Activated naive CD8-positive, alpha-beta T cell (primary cell): ENCODE measurements around the gene LILRB5.
"Not testable (repeated sequence)": the region's sequence is repeated elsewhere in the genome, so short reads cannot be mapped to it uniquely, and the experiment has no call there.

Experiments used
- H3K27ac Mint-ChIP-seq: one replicate; pipeline ENCODE4 v1.8.0; 2021; ENCODE audit warnings: mixed read lengths
- H3K27me3 Mint-ChIP-seq: one replicate; pipeline ENCODE4 v1.8.0; 2021; ENCODE audit warnings: mixed read lengths
- H3K36me3 Mint-ChIP-seq: one replicate; pipeline ENCODE4 v1.8.0; 2021; ENCODE audit warnings: mixed read lengths
- H3K4me1 Mint-ChIP-seq: one replicate; pipeline ENCODE4 v1.8.0; 2021; ENCODE audit warnings: low read depth, mixed read lengths
- H3K4me3 Mint-ChIP-seq: one replicate; pipeline ENCODE4 v1.8.0; 2021; ENCODE audit warnings: mild to moderate bottlenecking, mixed read lengths
- H3K9me3 Mint-ChIP-seq: one replicate; pipeline ENCODE4 v1.8.0; 2021; ENCODE audit warnings: low read depth, mixed read lengths

Gene LILRB5

DNA sequence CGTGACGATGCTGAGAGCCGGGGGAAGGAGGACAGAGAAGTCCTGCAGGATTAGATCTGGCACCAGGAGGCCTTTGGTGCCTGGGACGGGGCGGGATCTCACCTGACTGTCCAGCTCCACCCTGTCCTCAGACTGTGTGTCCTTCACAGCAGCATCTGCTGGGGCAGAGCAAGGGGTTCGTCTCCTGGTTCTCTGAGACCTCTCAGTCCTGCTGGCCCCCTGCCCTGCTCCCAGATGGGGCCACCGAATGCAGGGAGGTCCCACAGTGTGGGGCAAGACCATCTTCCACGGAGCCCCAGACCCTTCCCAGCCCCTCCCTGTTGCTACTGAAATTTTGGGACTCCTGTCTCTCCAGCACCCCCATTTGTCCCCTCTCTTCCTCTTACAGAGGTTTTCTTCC lies 38.8 kb downstream of the LILRB5 start:
- Mint-ChIP-seq H3K27me3 (no peaks in the 10 kb centered on the region), H3K4me1 (peaks cover 1% of the 10 kb centered on the region), H3K4me3 (no peak overlapping the region), H3K9me3 (no peaks in the 10 kb centered on the region), H3K27ac (no peak overlapping the region), H3K36me3 (peaks cover 3% of the 10 kb centered on the region)

DNA sequence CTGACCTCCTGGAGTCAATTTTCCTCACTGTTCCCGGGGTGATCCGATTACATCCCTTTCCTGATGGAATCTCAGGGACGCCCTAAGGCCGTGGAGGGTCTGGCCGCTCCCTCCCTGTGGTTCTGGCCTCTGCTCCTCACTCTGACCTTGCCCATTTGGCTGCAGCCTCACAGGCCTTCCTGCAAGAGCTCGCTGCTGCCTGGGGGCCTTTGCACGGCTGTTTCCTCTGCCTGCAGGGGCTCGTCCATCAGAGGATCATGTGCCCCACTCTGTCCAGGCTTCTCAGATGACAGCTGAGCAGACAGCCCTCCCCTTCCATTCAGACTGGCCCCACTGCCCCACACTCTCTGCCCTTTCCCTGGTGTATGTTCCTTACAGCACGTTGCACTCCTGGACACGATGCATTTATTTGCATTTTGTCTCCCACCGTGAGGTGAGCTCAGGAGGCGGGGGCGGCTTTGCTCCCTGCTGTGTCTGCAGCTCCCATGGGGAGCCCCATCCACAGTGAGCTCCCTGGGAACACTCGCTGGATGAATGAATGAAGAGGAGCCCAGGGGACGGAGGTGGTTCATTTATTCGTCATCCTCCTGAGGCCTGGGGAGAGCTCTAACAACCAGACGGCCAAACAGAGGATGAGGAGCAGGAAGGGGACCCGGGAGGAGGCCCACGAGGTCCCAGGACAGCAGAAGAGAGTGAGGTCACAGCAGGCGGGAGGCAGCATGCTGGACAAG lies 39.4 kb downstream of the LILRB5 start:
- H3K27ac Mint-ChIP-seq, H3K4me3 Mint-ChIP-seq, H3K4me1 Mint-ChIP-seq, H3K27me3 Mint-ChIP-seq, H3K36me3 Mint-ChIP-seq, H3K9me3 Mint-ChIP-seq: not testable (repeated sequence)

- Mint-ChIP-seq H3K27ac (no peak overlapping the region), H3K9me3 (no peaks in the 10 kb centered on the region)
Measured at GRCh38 chr19:54216869-54217268, 40.2 kb downstream of the LILRB5 start.

DNA sequence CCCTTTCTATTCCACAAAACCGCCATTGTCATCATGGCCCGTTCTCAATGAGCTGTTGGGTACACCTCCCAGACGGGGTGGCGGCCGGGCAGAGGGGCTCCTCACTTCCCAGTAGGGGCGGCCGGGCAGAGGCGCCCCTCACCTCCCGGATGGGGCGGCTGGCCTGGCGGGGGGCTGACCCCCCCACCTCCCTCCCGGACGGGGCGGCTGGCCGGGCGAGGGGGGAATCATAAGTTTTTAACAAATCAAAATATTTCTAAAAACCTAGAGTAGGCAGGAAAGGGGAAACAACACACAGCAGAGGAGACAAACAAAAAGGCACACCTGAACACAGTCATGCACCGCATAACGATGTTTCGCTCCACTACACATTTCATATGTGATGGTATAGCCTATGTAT lies 42.3 kb downstream of the LILRB5 start:
- H3K4me3 Mint-ChIP-seq, H3K27ac Mint-ChIP-seq, H3K9me3 Mint-ChIP-seq, H3K27me3 Mint-ChIP-seq: not testable (repeated sequence)
- Mint-ChIP-seq H3K36me3 (peaks cover 12% of the 10 kb centered on the region), H3K4me1 (peaks cover 16% of the 10 kb centered on the region)

More at GRCh38 chr19:54216869-54217268, 40.2 kb downstream of the LILRB5 start:
- Mint-ChIP-seq H3K27me3 (no peaks in the 10 kb centered on the region), H3K4me3 (no peak overlapping the region), H3K36me3 (peaks cover 3% of the 10 kb centered on the region), H3K4me1 (no peaks in the 10 kb centered on the region)

DNA sequence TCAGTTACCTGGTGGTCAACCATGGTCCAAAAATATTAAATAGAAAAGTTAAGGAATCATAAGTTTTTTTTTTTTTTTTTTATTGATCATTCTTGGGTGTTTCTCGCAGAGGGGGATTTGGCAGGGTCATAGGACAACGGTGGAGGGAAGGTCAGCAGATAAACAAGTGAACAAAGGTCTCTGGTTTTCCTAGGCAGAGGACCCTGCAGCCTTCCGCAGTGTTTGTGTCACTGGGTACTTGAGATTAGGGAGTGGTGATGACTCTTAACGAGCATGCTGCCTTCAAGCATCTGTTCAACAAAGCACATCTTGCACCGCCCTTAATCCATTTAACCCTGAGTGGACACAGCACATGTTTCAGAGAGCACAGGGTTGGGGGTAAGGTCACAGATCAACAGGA lies 42.9 kb downstream of the LILRB5 start:
- Mint-ChIP-seq H3K36me3 (peaks cover 12% of the 10 kb centered on the region), H3K4me1 (peaks cover 21% of the 10 kb centered on the region)
- H3K27ac Mint-ChIP-seq, H3K9me3 Mint-ChIP-seq, H3K4me3 Mint-ChIP-seq, H3K27me3 Mint-ChIP-seq: not testable (repeated sequence)

GRCh38 chr19:54211235-54211634 lies 45.8 kb downstream of the LILRB5 start:
- Mint-ChIP-seq H3K4me3 (peak overlapping the region; percentile 66), H3K36me3 (peaks cover 12% of the 10 kb centered on the region), H3K4me1 (peaks cover 48% of the 10 kb centered on the region), H3K27me3 (no peaks in the 10 kb centered on the region), H3K9me3 (no peaks in the 10 kb centered on the region), H3K27ac (peak overlapping the region; percentile 94)

DNA sequence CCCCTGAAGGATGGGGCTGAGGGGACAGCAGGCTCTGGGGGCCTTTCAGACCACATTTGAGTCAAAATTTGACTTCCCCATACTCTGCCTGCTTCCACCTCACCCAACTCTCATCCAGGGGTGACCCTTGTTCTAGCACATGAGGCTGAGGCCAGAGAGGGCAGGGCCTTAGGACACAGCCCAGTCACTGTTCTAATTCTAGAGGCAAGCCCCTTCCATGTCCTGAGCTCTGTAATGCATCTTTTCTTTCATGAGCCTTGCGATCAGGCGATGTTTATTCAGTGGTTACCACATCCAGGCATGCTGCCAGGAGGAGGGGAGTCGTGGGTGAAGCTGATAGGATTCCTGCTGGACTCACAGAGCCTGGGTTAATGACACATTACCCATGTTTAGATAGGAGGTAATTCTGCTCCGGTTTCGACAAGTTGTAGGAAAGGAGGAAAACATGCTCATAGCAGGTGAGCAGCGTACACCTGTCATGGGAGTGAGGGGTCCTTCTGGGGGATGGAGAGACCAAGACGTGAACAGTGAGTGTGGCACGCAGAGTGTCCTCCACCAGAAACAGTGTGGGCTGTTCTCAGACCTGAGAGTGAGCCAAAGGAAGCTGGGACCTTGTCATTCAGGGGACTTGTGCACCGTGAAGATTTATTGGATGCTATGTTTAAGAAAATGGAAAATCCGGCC lies 47.1 kb downstream of the LILRB5 start:
- peak overlapping the region; percentile 66 for H3K4me3 Mint-ChIP-seq
- peaks cover 60% of the 10 kb centered on the region for H3K4me1 Mint-ChIP-seq
- H3K27ac Mint-ChIP-seq: peak overlapping the region; percentile 94
- H3K27me3 Mint-ChIP-seq: no peaks in the 10 kb centered on the region
- H3K36me3 Mint-ChIP-seq: peaks cover 14% of the 10 kb centered on the region
- no peaks in the 10 kb centered on the region for H3K9me3 Mint-ChIP-seq

DNA sequence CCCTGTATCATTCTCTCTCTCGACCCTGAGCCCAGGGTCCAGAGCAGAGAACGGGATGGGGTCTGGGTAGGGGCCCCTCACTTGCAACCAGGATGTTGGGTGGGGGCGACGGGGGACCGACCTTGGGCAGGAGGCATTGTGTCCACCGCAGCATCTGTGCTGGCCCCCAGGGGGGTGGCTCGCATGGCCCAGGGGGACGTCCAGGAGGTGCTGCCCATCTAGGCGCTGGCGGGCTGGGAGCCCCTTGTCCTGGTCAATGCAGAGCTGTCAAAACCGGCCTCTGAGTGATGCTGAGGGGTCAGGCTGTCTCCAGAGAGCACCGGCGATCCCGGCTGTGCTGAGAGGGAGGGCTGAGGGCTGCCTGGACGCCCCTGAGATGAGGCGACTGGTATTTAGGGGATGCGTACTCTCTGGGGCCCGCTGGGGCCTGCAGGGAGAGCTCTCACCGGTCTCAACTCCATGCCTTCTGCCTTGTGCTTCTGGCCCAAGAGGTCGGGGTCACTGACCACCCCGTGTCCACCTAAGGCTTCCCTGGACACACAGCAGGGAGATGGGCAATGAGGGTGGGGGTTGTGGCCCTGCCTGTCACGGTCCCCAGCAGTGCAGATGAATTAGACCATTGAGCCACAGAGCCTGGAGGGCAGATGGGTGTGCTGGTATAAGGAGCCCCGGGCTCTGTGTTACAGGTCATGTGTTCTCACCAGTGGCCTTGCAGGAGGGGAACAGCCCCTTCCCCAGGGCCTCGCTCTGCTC lies 47.8 kb downstream of the LILRB5 start:
- no peaks in the 10 kb centered on the region for H3K27me3 Mint-ChIP-seq
- H3K4me1 Mint-ChIP-seq: peaks cover 67% of the 10 kb centered on the region
- peaks cover 15% of the 10 kb centered on the region for H3K36me3 Mint-ChIP-seq
- H3K27ac Mint-ChIP-seq: peak overlapping the region; percentile 94
- no peaks in the 10 kb centered on the region for H3K9me3 Mint-ChIP-seq
- peak overlapping the region; percentile 66 for H3K4me3 Mint-ChIP-seq

DNA sequence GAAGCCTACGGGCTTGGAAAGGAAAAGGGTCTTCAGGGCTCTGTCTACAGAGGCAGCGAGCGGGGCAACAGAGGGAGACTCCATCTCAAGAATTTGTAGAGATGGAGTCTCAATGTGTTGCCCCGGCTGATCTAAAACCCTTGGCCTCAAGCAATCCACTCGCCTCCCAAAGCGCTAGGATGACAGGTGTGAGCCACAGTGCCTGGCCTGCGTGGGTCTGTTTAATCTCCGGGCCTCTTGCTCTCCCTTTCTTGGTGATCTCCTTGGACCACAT lies 48.4 kb downstream of the LILRB5 start:
- H3K9me3 Mint-ChIP-seq: no peaks in the 10 kb centered on the region
- H3K27ac Mint-ChIP-seq: peak overlapping the region; percentile 89
- H3K27me3 Mint-ChIP-seq: no peaks in the 10 kb centered on the region
- peaks cover 15% of the 10 kb centered on the region for H3K36me3 Mint-ChIP-seq
- H3K4me3 Mint-ChIP-seq: peak overlapping the region; percentile 96
- peaks cover 71% of the 10 kb centered on the region for H3K4me1 Mint-ChIP-seq

- Mint-ChIP-seq H3K27ac (peak overlapping the region; percentile 89), H3K4me1 (peaks cover 74% of the 10 kb centered on the region), H3K27me3 (no peaks in the 10 kb centered on the region), H3K4me3 (peak overlapping the region; percentile 96), H3K9me3 (no peaks in the 10 kb centered on the region), H3K36me3 (peaks cover 15% of the 10 kb centered on the region)
Measured at GRCh38 chr19:54207983-54208783, 48.9 kb downstream of the LILRB5 start.

GRCh38 chr19:54207676-54207982 lies 49.4 kb downstream of the LILRB5 start:
- peak overlapping the region; percentile 89 for H3K27ac Mint-ChIP-seq

DNA sequence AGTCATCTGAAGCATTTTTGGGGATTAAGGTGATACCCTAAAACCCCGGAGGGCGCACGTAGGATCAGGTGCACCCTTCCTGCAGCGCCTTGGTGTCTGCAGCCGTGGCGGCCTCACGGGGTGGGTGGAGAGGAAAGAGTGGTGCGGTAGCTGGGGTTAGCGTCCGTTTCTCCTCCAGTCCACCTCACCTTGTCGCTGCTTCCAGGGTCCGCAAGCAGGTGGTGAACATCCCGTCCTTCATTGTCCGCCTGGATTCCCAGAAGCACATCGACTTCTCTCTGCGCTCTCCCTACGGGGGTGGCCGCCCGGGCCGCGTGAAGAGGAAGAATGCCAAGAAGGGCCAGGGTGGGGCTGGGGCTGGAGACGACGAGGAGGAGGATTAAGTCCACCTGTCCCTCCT lies 49.9 kb downstream of the LILRB5 start:
- H3K4me3 Mint-ChIP-seq: peak overlapping the region; percentile 96
- peaks cover 84% of the 10 kb centered on the region for H3K4me1 Mint-ChIP-seq
- H3K27ac Mint-ChIP-seq: peak overlapping the region; percentile 89
- H3K27me3 Mint-ChIP-seq, H3K9me3 Mint-ChIP-seq: not testable (repeated sequence)
- H3K36me3 Mint-ChIP-seq: peaks cover 25% of the 10 kb centered on the region

More at GRCh38 chr19:54207676-54207982, 49.4 kb downstream of the LILRB5 start:
- Mint-ChIP-seq H3K36me3 (peaks cover 21% of the 10 kb centered on the region), H3K9me3 (no peaks in the 10 kb centered on the region), H3K4me3 (peak overlapping the region; percentile 96), H3K27me3 (no peaks in the 10 kb centered on the region), H3K4me1 (peaks cover 80% of the 10 kb centered on the region)

DNA sequence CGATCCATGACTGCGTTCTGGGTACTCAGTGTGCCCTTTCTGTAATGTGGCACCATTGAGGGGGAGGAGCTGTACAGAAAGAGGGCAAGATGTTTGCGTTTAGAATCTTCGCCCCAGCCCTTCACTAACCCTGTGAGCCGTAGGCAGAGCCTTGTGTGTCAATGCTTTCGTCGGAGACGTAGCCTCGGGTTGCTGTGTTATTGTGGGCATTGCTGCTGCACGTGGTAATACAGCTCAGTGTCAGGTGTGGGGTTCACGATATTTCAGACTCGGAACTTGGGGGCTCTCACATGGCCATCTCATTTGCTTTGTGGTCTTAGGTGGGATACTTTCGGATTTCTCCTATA lies 50.3 kb downstream of the LILRB5 start:
- peak overlapping the region; percentile 89 for H3K27ac Mint-ChIP-seq
- H3K4me3 Mint-ChIP-seq: peak overlapping the region; percentile 96
- H3K27me3 Mint-ChIP-seq: no peaks in the 10 kb centered on the region

GRCh38 chr19:54206030-54206830 lies 50.8 kb downstream of the LILRB5 start:
- H3K36me3 Mint-ChIP-seq: peaks cover 31% of the 10 kb centered on the region
- H3K27me3 Mint-ChIP-seq: no peaks in the 10 kb centered on the region
- H3K27ac Mint-ChIP-seq: peak overlapping the region; percentile 89
- H3K4me1 Mint-ChIP-seq: peaks cover 86% of the 10 kb centered on the region
- H3K4me3 Mint-ChIP-seq: peak overlapping the region; percentile 96
- no peaks in the 10 kb centered on the region for H3K9me3 Mint-ChIP-seq

More for the DNA sequence above, 50.3 kb downstream of the LILRB5 start:
- H3K9me3 Mint-ChIP-seq: no peaks in the 10 kb centered on the region
- H3K4me1 Mint-ChIP-seq: peaks cover 86% of the 10 kb centered on the region
- H3K36me3 Mint-ChIP-seq: peaks cover 26% of the 10 kb centered on the region
